Thyroid gland (tissue), 4 donors: ENCODE measurements around the gene MESD.

Experiments
- CTCF ChIP-seq, 6 experiments: fragments of 200-600 bp in 3 of 6; fragments of 450-650 bp in 3 of 6; sonication (generic) in 3 of 6; IDR thresholded peaks; one replicate each; pipeline ENCODE4 v1.5.1; 2016 to 2019; ENCODE audit warnings: antibody characterized with exemption in 6 of 6, mild to moderate bottlenecking in 2 of 6, inconsistent platforms in 1 of 6, moderate library complexity in 1 of 6
- POLR2A ChIP-seq, 2 donors: fragments of 450-650 bp; IDR thresholded peaks; one replicate each; pipeline ENCODE4 v1.6.1; 2017; ENCODE audit warnings: antibody characterized with exemption in 2 of 2, mild to moderate bottlenecking in 2 of 2, moderate library complexity in 1 of 2

DNA sequence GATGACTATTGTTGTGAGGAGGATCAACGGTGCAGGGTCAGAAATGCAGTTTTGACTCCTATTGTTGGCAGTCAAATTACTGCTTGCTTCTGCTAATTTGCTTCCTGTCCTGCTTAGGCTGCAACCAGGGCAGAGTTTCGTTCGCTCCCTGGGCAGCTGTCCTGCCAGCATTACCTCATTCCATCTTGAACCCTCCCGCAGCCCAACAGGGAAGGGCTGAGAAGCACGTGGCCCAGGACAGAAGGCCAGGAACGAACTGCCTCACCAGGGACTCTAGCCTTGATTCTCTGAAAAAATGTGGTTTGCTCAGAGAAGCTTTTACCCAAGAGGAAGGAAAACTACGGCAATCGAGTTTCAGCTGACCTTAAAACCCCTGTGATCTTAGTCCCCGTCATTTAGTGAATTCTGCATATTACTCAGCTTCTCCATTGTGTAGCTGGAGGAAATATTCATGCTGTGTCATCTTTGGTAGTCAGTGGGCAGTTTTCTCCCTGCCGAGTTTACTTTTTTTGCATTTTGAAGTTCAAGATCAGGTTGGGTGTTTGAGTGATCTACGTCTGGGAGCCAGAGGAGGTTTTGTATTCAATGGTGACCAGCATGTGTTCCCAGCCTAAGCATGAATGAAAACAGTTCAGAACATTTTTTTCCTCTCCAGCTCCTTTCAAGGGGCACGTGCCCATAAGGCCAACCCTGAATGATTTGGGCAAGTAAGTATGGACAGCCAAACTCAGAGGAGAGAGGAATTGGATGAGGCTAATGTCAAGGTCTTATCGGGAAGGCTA, 34.1 kb upstream of the MESD start:
- no peak for TF ChIP-seq CTCF (IDR thresholded peaks at IDR 0.05)
- TF ChIP-seq POLR2A (IDR thresholded peaks at IDR 0.05), result no peak
